Naive B cell (primary cell): ENCODE results near the gene ZNF281. TPM values are rescaled to one million over a fixed set of nuclear protein-coding genes. Genes with fewer than 3 reads are reported as not detected.

Experiments
- ATAC-seq, 2 donors: fragments of 150-1000 bp; cut with Tn5 transposase; 2 replicates each; pipeline ENCODE4 v1.10.0; 2021; ENCODE audit warnings: low read depth in 2 of 2, mild to moderate bottlenecking in 2 of 2, moderate library complexity in 2 of 2
- DNase-seq: peaks from one replicate; pipeline ENCODE4 v3.0.0; 2022
- H3K27ac Mint-ChIP-seq, 6 donors: one replicate each; pipeline ENCODE4 v1.8.0; 2020 to 2022; ENCODE audit warnings: mild to moderate bottlenecking in 6 of 6, mixed read lengths in 6 of 6, moderate library complexity in 5 of 6, inconsistent platforms in 2 of 6
- H3K27me3 Mint-ChIP-seq, 3 donors: one replicate each; pipeline ENCODE4 v1.8.0; 2021 to 2022; ENCODE audit warnings: mixed read lengths in 3 of 3, mild to moderate bottlenecking in 1 of 3
- H3K36me3 Mint-ChIP-seq, 2 donors: one replicate each; pipeline ENCODE4 v1.8.0; 2020 to 2022; ENCODE audit warnings: mixed read lengths in 2 of 2, inconsistent platforms in 1 of 2, mild to moderate bottlenecking in 1 of 2
- H3K4me1 Mint-ChIP-seq, 3 donors: one replicate each; pipeline ENCODE4 v1.8.0; 2020 to 2022; ENCODE audit warnings: mixed read lengths in 3 of 3, inconsistent platforms in 1 of 3, mild to moderate bottlenecking in 1 of 3, moderate library complexity in 1 of 3
- H3K4me3 Mint-ChIP-seq, 8 donors: one replicate each; pipeline ENCODE4 v1.8.0; 2020 to 2022; ENCODE audit warnings: mild to moderate bottlenecking in 8 of 8, mixed read lengths in 8 of 8, moderate library complexity in 8 of 8, inconsistent platforms in 2 of 8
- H3K9me3 Mint-ChIP-seq, 7 donors: one replicate each; pipeline ENCODE4 v1.8.0; 2020 to 2022; ENCODE audit warnings: mixed read lengths in 7 of 7, mild to moderate bottlenecking in 5 of 7, inconsistent platforms in 2 of 7, moderate library complexity in 1 of 7
- polyA plus RNA-seq, 6 donors: library from polyadenylated mRNA; unstranded; fragments of 300-500 nt; fragmentation: Illumina TruSeq; gene quantifications; one replicate each; pipeline ENCODE4 v1.2.3, GENCODE V29; 2021; ENCODE audit warnings: low read depth in 6 of 6

ZNF281 gene, protein sequence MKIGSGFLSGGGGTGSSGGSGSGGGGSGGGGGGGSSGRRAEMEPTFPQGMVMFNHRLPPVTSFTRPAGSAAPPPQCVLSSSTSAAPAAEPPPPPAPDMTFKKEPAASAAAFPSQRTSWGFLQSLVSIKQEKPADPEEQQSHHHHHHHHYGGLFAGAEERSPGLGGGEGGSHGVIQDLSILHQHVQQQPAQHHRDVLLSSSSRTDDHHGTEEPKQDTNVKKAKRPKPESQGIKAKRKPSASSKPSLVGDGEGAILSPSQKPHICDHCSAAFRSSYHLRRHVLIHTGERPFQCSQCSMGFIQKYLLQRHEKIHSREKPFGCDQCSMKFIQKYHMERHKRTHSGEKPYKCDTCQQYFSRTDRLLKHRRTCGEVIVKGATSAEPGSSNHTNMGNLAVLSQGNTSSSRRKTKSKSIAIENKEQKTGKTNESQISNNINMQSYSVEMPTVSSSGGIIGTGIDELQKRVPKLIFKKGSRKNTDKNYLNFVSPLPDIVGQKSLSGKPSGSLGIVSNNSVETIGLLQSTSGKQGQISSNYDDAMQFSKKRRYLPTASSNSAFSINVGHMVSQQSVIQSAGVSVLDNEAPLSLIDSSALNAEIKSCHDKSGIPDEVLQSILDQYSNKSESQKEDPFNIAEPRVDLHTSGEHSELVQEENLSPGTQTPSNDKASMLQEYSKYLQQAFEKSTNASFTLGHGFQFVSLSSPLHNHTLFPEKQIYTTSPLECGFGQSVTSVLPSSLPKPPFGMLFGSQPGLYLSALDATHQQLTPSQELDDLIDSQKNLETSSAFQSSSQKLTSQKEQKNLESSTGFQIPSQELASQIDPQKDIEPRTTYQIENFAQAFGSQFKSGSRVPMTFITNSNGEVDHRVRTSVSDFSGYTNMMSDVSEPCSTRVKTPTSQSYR
- polyA plus RNA-seq, result 10 to 100 TPM; 36.0 to 45.9 (median 39.9) TPM

DNA sequence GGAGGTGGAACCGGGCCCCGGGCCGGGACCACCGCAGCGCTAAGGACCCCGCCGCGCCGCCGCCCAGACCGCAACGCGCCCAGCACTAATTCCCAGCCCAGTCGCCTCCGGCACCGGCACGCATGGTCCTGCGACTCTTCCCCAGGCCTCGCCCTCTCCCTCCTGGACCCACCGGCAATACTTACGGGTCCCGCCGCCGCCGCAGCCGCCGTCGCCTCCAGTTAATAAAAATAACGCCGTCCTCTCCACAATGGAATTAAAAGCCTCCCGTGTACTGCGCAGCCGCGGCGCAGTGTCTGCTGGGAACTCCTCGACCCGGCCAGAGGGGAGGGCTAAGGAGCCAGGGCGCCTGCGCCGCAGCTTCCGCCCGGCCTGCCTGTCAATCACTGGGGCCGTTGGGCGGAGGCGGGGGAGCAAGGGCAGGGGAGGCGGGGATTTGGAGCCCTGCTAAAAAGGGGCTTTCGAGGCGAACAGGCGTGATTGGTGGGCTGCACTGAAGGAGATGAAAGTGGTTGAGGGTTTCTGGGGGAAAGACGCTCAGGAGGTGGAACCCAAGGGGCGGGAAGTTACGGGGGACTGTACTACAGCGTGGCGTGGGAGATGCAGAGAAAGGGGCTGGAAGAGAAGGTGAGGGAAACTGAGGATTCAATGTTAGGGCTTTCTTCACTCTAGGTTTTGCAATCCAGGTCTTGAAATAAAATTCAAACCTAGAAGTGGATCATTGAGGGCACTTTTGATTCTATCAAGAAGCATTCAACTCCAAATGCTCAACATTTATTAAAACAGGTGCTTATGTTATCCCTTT, at the start of gene ZNF281:
TSS of gene ZNF281 (minus strand) at position 276 of the 805 bp plus-strand sequence. CDS start 331 bp downstream, outside the sequence.
- ATAC-seq (peak; percentile 94 to 95), DNase-seq (peak; percentile 94)
- no peaks in the 10 kb centered on the region for H3K9me3 Mint-ChIP-seq
- H3K4me3 Mint-ChIP-seq, result peak within 1 kb of the TSS; percentile 93 to 100 (median 98)
- peaks cover 44 to 48% (median 46%) of the 10 kb centered on the region in 3 donors for H3K4me1 Mint-ChIP-seq
- H3K27ac Mint-ChIP-seq, result peak within 1 kb of the TSS; percentile 84 to 96 (median 92)
- H3K27me3 Mint-ChIP-seq, result no peaks in the 10 kb centered on the region
- H3K36me3 Mint-ChIP-seq, result peaks cover 7 to 13% of the 10 kb centered on the region in 2 donors

GRCh38 chr1:200458780-200459179, 48.9 kb upstream of the ZNF281 start:
- Mint-ChIP-seq H3K4me1 (no peaks in the 10 kb centered on the region), H3K4me3 (no peak overlapping the region), H3K27me3 (no peaks in the 10 kb centered on the region), H3K36me3 (no peaks in the 10 kb centered on the region), H3K27ac (no peak overlapping the region), H3K9me3 (no peaks in the 10 kb centered on the region)
- no peak for ATAC-seq
- DNase-seq, result no peak

DNA sequence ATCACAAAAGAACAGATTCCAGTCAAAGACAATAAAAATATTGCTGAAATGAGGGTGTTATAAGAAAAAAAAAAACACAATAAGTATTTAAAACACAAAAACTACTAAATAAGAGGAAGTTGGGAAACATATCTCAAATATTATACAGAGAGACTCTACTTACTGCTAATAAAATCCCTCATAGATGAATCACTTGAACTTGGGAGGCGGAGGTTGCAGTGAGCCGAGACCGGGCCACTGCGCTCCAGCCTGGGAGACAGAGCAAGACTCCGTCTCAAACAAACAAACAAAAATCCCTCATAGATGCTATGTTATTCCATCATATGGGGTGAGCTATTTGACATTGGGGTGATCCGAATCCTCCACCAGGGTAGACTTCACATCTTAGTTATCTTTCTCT, 48.0 kb upstream of the ZNF281 start:
- H3K27me3 Mint-ChIP-seq, result no peaks in the 10 kb centered on the region
- H3K9me3 Mint-ChIP-seq, result no peaks in the 10 kb centered on the region
- no peaks in the 10 kb centered on the region for H3K36me3 Mint-ChIP-seq
- H3K4me3 Mint-ChIP-seq, result no peak overlapping the region
- ATAC-seq, result no peak
- DNase-seq, result no peak
- H3K27ac Mint-ChIP-seq, result no peak overlapping the region
- H3K4me1 Mint-ChIP-seq, result peaks cover 0 to 5% (median 0%) of the 10 kb centered on the region in 3 donors

- Mint-ChIP-seq H3K4me3 (no peak overlapping the region), H3K27me3 (no peaks in the 10 kb centered on the region), H3K36me3 (no peaks in the 10 kb centered on the region), H3K4me1 (peaks cover 0 to 5% (median 3%) of the 10 kb centered on the region in 3 donors), H3K27ac (peak overlapping the region in 1 of 6 donors; percentile 24), H3K9me3 (no peaks in the 10 kb centered on the region)
- ATAC-seq (no peak), DNase-seq (no peak)
Measured at GRCh38 chr1:200454425-200454824, 44.6 kb upstream of the ZNF281 start.

DNA sequence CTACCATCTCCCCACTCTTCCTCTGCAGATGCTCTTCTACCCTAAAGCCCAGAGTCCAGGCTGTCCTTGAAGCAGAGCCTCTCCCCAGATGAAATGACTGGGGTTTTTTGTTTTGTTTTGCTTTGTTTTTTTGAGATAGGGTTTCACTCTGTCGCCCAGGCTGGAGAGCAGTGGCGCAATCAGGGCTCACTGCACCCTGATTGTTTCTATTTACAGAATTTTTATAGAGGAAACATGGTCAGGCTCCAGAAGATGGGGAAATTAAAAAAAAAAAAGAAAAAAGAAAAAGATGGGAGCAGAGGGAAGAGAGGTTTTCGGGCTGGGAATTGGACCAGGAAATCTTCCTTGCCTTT, 43.7 kb upstream of the ZNF281 start:
- H3K27me3 Mint-ChIP-seq, result no peaks in the 10 kb centered on the region
- H3K36me3 Mint-ChIP-seq, result no peaks in the 10 kb centered on the region
- no peaks in the 10 kb centered on the region for H3K9me3 Mint-ChIP-seq
- no peak overlapping the region for H3K27ac Mint-ChIP-seq
- DNase-seq (no peak), ATAC-seq (no peak)
- H3K4me3 Mint-ChIP-seq, result no peak overlapping the region
- H3K4me1 Mint-ChIP-seq, result peaks cover 0 to 5% (median 3%) of the 10 kb centered on the region in 3 donors

GRCh38 chr1:200452850-200453552, 43.2 kb upstream of the ZNF281 start:
- peak overlapping the region in 1 of 6 donors; percentile 44 for H3K27ac Mint-ChIP-seq
- H3K4me3 Mint-ChIP-seq, result no peak overlapping the region
- H3K4me1 Mint-ChIP-seq, result peaks cover 0 to 5% (median 5%) of the 10 kb centered on the region in 3 donors
- DNase-seq (no peak), ATAC-seq (no peak)
- H3K9me3 Mint-ChIP-seq, result no peaks in the 10 kb centered on the region
- no peaks in the 10 kb centered on the region for H3K27me3 Mint-ChIP-seq
- H3K36me3 Mint-ChIP-seq, result no peaks in the 10 kb centered on the region

DNA sequence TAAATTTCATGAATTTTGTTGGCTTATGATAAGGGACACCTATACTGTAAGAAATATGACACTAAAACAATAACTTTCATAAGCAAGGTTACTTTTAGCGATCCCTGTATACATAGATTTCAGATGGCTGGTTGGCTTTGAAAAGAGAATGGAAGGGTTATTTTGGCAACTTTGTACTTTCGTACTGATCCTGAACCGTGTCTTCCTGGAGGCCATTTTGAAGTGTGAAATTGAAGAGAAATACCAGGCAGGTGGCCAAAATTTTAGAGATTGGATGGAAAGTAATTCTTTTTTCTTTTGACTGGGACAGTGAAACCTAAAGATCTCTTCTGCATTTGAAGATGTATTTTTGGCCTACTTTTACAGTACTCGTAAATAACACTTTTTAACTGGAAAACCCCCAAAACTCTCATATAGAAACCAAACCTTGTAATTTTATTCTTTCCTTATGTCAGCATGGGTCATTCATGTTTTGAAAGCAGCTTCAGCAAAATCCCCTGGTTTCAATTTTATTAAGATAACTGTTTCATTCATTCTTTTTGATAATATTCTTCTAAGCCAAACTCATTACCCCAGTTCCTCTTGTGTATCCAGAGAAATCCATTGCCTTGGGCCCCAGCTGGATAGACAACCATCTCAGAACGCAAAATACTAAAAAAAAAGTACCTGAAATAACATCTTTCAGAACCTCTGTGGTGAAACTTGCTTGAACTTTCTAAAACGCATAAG, 38.4 kb upstream of the ZNF281 start:
- Mint-ChIP-seq H3K9me3 (no peaks in the 10 kb centered on the region), H3K36me3 (no peaks in the 10 kb centered on the region), H3K27ac (peak overlapping the region in 1 of 6 donors; percentile 9), H3K27me3 (no peaks in the 10 kb centered on the region), H3K4me3 (no peak overlapping the region), H3K4me1 (peaks cover 0 to 6% (median 4%) of the 10 kb centered on the region in 3 donors)
- ATAC-seq (peak in 1 of 2 donors; percentile 37), DNase-seq (no peak)

DNA sequence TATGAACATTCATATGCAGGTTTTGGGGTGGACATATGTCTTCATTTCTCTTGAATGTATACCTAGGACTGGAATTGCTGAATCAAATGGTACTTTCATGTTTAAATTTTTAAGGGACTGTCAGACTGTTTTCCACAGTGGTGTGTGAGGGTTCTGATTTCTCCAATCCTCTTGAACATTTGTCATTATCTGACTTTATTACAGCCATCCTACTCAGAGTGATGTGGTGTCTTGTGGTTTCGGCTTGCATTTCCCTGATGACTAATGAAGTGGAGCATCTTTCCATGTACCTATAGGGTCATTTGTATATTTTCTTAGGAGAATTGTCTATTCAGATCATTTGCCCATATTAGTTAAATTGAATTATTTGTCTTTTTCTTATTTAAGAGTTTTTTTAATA, 35.4 kb upstream of the ZNF281 start:
- peaks cover 0 to 6% (median 0%) of the 10 kb centered on the region in 3 donors for H3K4me1 Mint-ChIP-seq
- no peaks in the 10 kb centered on the region for H3K27me3 Mint-ChIP-seq
- ATAC-seq, result no peak
- no peaks in the 10 kb centered on the region for H3K9me3 Mint-ChIP-seq
- H3K36me3 Mint-ChIP-seq, result no peaks in the 10 kb centered on the region
- H3K4me3 Mint-ChIP-seq, result no peak overlapping the region
- no peak for DNase-seq
- H3K27ac Mint-ChIP-seq, result no peak overlapping the region

GRCh38 chr1:200444478-200444877, 34.6 kb upstream of the ZNF281 start:
- no peaks in the 10 kb centered on the region for H3K36me3 Mint-ChIP-seq
- peaks cover 0 to 3% (median 0%) of the 10 kb centered on the region in 3 donors for H3K4me1 Mint-ChIP-seq
- H3K9me3 Mint-ChIP-seq, result no peaks in the 10 kb centered on the region
- H3K27ac Mint-ChIP-seq, result no peak overlapping the region
- no peaks in the 10 kb centered on the region for H3K27me3 Mint-ChIP-seq
- no peak overlapping the region for H3K4me3 Mint-ChIP-seq
- ATAC-seq (no peak), DNase-seq (no peak)

DNA sequence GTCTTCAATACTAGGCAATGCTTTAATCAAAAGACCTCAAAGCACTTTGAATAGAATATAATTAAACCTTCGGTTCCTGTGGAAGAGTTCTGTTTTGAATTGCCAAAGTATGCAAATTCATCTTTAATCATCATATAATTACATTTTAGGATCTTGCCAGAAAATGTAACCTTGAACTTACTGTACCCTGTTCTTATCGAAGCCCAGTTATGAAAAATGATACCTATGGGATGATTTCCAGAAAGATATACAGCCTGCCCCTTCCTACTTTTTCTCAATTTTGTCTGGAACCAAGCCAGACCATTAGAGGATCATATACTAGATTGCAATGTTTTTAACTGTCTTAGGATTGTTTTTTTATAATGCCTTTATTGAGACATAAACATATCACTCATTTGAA, 34.0 kb upstream of the ZNF281 start:
- H3K27me3 Mint-ChIP-seq, result no peaks in the 10 kb centered on the region
- no peak overlapping the region for H3K4me3 Mint-ChIP-seq
- DNase-seq (no peak), ATAC-seq (no peak)
- peaks cover 0 to 3% (median 0%) of the 10 kb centered on the region in 3 donors for H3K4me1 Mint-ChIP-seq
- H3K9me3 Mint-ChIP-seq, result no peaks in the 10 kb centered on the region
- no peaks in the 10 kb centered on the region for H3K36me3 Mint-ChIP-seq
- H3K27ac Mint-ChIP-seq, result no peak overlapping the region

DNA sequence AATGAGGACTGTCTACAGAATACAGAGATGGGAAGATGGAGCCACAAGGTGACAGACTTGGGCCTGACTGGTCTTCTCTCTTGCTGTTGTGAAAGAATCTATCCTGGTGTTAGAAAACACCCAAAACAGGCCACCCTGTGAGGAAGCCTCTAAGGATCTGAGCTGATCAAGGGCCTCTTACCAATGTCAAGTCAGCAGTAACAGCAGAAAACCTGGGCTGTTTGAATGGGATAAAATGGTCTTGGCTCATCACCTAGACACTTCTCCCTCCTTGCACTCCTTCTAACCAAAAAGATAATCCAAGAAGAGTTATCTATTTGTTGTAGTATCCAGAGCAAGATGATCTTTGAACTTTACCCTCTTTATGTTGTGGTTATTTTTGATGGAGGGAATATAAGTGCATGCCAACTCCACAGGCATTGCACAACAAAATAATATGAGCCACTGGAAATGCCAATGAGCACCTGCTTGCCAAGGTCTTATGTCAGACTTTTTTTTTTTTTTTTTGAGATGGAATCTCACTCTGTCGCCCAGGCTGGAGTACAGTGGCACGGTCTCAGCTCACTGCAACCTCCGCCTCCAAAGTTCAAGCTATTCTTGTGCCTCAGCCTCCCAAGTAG, 32.8 kb upstream of the ZNF281 start:
- no peaks in the 10 kb centered on the region for H3K36me3 Mint-ChIP-seq
- H3K4me1 Mint-ChIP-seq, result peaks cover 3 to 4% (median 3%) of the 10 kb centered on the region in 3 donors
- no peak overlapping the region for H3K4me3 Mint-ChIP-seq
- no peak for DNase-seq
- H3K27ac Mint-ChIP-seq, result no peak overlapping the region
- no peak for ATAC-seq
- no peaks in the 10 kb centered on the region for H3K27me3 Mint-ChIP-seq
- H3K9me3 Mint-ChIP-seq, result no peaks in the 10 kb centered on the region

- no peak overlapping the region for H3K27ac Mint-ChIP-seq
- H3K27me3 Mint-ChIP-seq, result no peaks in the 10 kb centered on the region
- H3K4me3 Mint-ChIP-seq, result no peak overlapping the region
- ATAC-seq, result no peak
- no peaks in the 10 kb centered on the region for H3K9me3 Mint-ChIP-seq
- no peak for DNase-seq
- no peaks in the 10 kb centered on the region for H3K36me3 Mint-ChIP-seq
- peaks cover 5 to 6% (median 5%) of the 10 kb centered on the region in 3 donors for H3K4me1 Mint-ChIP-seq
Measured at GRCh38 chr1:200442023-200442422, 32.2 kb upstream of the ZNF281 start.
